Activated CD8-positive, alpha-beta memory T cell treated with anti-CD3 and anti-CD28 coated beads for 24 hours (primary cell): ENCODE data around the gene HMGN3.

ENCODE experiments used
- DNase-seq: peaks from one replicate; pipeline ENCODE4 v3.0.0-alpha.2; 2020

HMGN3 gene

GRCh38 chr6:79232696-79233462 lies 1.6 kb downstream of the HMGN3 start:
- no peak for DNase-seq

DNA sequence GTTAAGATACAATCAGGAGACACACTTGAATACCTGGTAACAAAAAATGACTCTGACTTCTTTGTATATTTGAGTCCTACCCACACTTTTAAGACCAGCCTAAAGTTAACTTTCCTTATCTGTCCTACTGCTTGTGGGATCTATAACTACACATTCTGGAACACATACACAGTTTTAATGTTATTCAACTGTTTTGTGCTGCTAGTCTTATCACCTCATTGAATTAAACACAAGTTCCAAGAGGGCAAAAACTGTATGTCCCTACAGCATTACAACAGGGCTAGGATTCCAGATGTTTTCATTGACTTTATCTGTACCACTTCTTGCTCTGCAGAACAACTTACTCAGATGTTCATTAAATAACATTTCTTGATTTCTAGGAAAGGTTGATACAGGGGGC lies 2.8 kb downstream of the HMGN3 start:
- DNase-seq, result no peak

GRCh38 chr6:79231101-79231500 lies 3.4 kb downstream of the HMGN3 start:
- no peak for DNase-seq

DNA sequence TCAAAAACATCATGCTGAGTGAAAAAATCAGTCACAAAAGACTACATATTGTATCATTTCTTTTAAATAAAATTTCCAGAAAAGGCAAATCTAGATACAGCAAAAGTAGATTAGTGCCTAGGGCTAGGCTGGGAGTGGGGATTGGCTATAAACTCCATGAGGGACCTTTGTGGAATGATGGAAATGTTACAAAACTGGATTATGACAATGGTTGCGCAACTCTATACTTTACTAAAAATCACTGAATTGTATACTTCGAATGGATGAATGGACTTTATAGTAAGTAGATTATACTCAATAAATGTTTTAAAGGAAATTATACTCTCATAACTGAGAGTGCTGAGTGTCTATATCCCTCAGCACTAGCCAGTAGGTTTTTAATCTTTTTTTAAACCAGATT lies 4.3 kb downstream of the HMGN3 start:
- DNase-seq, result no peak

DNA sequence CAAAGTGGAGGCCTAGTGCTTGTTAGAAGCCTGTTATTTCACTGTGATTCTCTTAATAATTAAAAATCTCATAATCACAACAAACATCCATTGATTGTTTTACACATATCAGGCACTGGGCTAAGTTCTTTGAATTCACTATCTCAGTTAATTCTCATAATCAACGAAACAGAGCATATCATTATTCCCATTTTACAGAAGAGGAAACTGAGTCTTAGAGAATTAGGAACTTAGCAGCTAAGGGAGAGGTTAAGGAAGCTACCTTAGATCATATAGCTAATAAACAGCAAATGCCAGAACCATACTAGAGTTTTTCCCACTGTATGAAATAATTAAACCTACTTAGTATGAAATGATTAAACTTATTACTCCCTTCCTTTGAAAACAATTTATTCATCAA lies 7.0 kb downstream of the HMGN3 start:
- DNase-seq, result no peak

DNA sequence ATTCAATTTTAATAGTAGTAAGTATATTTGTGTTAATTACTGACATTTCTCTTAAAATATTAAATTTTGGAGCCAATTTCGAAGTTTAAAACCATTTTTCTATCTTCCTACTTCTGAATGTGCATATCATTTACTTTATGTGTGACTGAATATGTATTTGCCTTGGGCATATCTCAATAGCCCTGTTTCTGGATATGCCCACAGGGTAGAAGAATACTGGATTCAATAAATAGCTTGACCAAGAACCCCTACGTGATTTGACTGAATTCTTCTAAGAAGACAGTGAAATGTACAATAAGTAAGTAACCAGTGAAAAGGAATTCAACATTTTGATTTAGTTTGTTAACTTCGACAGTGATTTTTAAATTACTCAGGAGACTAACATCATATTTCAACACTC lies 7.8 kb downstream of the HMGN3 start:
- no peak for DNase-seq

DNA sequence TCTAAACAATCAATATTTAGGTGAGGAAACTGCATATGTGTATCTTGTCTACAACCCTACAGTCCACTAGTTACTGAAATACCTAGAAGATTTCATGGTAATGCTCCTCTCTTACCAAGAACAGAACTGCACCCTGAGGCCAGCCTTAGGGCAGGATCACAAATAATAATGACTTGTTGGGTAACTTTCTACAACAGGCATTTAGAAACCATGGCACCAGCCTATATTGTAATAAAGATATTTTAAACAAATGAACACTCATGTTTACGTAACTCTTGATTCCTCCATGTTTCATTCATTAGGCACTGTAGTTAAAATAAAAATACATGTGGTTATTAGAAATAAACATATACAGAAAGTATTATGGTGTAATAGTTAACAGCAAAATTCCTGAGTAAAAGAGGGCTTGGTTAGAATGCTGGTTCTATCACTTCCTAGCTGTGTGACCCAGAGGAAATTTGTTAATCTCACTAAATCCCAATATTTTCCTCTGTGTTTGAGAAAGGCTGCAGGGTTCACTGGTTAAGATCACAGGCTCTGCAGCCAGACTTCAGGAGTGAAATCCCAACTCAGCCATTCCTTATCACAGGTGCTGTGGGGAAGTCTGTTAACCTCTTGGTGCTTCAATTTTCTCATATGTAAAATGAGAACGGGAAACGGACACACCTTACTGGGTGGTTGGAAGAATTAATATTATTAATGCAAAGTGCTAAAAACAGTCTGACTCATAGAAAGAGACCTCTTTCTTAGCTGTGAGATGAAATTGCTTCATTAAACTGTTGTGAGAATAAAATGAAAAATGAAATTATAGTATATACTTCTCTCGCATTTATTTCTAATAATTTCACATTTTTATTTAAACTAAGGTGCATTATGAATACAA lies 8.5 kb downstream of the HMGN3 start:
- no peak for DNase-seq

GRCh38 chr6:79223611-79224404 lies 10.7 kb downstream of the HMGN3 start:
- no peak for DNase-seq

GRCh38 chr6:79215213-79215824 lies 19.2 kb downstream of the HMGN3 start:
- no peak for DNase-seq

GRCh38 chr6:79212859-79213258 lies 21.6 kb downstream of the HMGN3 start:
- no peak for DNase-seq

DNA sequence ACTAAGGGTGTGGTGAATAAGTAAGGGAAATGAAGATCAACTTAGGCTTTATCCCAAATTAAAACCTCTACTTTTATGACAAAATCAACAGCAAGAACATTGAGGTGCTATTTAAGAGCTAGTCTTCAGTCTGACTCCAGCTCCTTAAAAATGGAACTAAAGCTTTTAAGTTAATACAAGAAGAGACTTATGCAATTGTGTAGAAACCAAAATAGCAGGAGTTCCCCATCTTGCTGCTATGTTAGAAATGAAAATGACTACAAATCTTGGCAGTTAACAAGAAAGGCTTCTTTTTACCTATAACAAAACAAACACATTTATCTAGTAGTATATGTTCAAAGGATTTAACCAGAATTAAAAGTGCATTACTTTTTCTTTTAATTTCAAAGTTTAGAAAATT lies 25.7 kb downstream of the HMGN3 start:
- DNase-seq, result no peak

DNA sequence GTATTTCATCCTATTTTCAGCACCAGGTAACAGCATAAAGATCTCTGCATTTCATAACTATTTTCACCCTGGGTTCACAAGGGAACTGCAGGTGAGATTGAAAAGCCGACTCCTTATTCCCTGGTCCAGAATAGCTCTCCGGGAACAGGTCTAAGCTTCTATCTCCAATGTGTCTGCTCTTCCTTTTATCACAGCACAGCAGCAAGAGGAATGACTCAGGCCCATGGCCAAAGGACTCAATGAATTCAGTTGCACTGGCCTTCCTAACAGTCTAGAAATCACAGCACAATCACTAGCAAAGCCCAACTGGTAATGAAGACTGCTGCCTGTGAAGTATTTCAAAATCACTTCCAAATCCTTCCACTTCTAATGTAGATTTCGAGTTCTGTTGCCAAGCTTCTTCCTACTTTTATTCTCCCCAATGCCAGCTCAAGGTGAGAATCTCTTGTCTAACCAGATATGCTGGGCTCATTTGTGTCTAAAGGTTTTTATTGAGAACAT lies 30.7 kb downstream of the HMGN3 start:
- no peak for DNase-seq

DNA sequence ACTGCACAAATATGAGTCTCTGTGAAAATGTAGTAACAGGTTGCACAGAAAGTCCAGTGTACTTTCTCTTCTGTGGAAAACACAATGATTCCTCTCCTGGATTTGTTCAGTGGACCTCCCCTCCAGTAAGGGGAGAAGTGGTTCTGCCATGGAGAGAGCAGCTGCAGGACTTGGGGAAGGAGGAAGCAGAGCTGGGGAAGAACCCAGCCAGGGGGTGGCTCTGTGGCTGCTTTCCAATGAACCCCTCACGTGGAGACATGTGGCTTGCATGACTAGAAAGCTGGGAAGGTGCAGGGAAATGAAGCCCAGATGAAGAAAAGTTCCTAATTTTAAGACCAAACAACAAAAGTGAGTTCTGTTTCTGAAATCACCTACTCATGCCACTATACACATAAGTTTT lies 31.9 kb downstream of the HMGN3 start:
- DNase-seq, result no peak

- no peak for DNase-seq
These were observed 32.5 kb downstream of the HMGN3 start for GRCh38 chr6:79201983-79202382.

DNA sequence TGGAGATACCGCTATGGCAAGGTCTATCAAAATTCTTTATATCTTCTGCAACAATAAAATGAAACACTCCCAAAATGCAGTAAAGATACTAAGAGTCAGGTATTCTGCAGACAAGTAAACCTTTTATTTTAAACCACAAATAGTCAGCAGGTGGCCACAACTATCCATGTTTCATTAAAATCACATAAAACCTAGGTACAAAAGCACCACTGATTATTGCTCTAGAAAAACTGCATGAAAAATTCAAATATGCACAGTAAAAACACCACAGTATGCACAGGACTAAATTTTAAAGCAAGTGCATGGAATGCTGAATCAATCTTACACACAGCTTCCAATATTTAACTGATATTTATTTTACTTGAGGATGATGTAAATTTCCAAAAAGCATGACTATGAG lies 33.3 kb downstream of the HMGN3 start:
- DNase-seq, result no peak

DNA sequence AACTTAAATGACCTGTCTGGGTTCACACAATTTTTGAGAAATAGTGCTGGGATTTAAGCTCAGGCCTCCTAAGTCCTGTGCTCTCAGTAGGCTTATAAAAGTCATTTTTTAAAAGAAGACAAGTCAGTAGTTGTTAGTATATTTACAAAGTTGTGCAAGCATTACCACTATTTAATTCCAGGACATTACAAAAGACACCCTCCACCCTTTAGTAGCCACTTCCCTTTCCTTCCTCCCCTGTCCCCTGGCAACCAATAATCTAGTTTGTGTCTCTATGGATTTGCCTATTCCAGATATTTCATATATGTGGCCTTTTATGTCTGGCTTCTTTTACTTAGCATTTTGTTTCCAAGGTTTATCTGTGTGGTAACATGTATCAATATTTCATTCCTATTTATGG lies 37.6 kb downstream of the HMGN3 start:
- DNase-seq, result no peak

DNA sequence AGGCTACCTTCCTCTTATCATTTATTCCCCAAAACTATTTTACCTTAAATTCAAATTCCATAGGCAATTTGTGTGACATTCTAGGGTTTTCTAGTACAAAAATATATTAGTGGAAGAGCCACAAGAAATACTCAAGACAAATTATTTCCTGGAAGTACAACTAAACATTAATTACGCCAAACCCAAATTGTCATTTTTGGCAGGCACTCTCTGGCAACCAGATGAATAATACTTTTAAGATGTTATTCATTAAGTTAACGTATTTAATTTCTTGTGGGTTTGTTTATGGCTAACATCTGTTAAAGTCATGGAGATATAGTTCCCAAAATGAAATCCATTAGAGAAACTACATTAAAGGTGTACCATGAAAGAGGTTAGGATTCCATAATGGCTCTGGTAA lies 40.5 kb downstream of the HMGN3 start:
- no peak for DNase-seq

- no peak for DNase-seq
These were observed 44.6 kb downstream of the HMGN3 start for GRCh38 chr6:79189760-79190350.

DNA sequence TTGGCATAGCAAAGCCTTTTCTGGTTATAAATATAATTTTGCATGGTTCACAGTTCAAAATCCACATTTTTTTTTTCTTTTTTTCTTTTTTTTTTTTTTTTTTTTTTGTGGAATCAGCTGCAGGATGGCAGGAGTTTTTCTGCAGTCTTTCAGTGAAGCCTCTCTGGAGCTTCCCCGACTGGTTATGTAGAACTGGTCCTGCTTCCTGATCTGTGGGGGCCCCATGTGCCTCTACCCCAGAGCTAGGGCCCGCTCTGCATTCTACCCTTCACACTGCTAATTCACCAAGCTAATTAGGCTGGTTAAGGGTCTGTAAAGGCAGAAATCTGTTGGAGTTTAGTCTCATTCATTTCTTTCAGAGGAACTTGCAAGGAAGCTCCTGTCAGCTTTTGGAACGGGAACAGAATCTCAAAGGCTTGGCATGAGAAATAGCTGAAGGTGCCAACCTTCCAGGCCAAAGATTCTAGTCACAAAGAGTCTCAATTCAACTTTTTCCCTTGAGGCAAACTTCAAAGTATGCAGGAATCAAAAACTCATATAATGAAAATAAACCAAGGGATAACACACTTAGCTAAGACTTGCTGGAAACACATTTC lies 45.5 kb downstream of the HMGN3 start:
- no peak for DNase-seq

DNA sequence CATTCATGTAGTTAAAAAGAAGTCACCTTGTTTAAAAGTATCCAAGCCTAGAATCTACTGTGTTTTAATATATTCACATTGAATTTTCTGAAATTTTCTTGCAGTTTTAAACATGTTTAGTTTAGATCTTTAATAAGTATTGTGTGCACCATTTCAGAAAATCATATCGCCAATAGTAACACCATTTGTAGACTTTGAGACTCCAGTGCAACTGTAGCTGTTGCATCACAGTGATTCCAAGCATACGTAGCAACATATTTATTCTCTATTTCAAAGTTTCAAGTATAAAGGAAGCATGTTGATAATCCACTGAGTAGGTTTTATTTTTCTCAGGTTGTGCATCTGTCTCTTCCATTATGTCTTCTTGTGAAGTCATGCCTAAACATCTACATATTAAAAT lies 46.4 kb downstream of the HMGN3 start:
- DNase-seq, result no peak

DNA sequence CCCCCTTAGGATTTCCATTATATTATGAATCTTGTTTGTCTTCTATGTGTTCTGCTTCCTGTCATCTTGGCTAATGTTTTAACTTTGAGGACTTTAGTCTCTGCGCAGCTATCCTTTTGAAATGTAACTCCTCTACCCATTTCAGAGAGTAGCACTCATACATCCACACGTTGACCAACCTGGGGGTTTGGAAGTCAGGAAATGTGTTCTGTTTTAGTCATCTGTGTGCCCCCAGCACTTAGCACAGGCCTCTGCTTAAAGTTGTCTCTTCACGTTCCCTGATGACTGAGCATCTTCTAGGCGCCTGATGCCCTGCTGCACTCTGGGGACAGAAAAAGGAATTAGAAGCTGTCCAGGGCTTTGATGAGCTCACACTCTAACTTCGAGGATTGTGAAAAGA lies 47.9 kb downstream of the HMGN3 start:
- no peak for DNase-seq

GRCh38 chr6:79184641-79185040 lies 49.8 kb downstream of the HMGN3 start:
- DNase-seq, result no peak
